GM12878 (cell line): ENCODE results near the gene ATP2A3. TPM values are rescaled to one million over a fixed set of nuclear protein-coding genes. Genes with fewer than 3 reads are reported as not detected.

Source experiments
- BCLAF1 ChIP-seq: fragments of 450-650 bp; IDR thresholded peaks from 2 replicates; pipeline ENCODE4 v1.6.1; 2017; ENCODE audit warnings: antibody characterized with exemption, mild to moderate bottlenecking, moderate library complexity
- CHD2 ChIP-seq: IDR thresholded peaks from 2 replicates; pipeline ENCODE4 v1.6.1; 2011; ENCODE audit warnings: low read depth, low read length, improper control_type of control experiment, borderline replicate concordance
- ELK1 ChIP-seq: IDR thresholded peaks from 2 replicates; pipeline ENCODE4 v1.6.1; 2012; ENCODE audit warnings: low read depth, low read length, improper control_type of control experiment
- HDGF ChIP-seq: fragments of 450-650 bp; IDR thresholded peaks from 2 replicates; pipeline ENCODE4 v1.6.1; 2016; ENCODE audit warnings: antibody characterized with exemption
- IKZF1 ChIP-seq: fragments of 450-650 bp; conservative IDR thresholded peaks from 2 replicates; pipeline ENCODE4 v1.6.1; 2017; ENCODE audit warnings: antibody characterized with exemption, mild to moderate bottlenecking
- JUNB ChIP-seq: IDR thresholded peaks from 2 replicates; pipeline ENCODE4 v1.6.1; 2016; ENCODE audit warnings: antibody characterized with exemption, mild to moderate bottlenecking
- KDM1A ChIP-seq: fragments of 200-600 bp; sonication (generic); IDR thresholded peaks from 2 replicates; pipeline ENCODE4 v1.6.1; 2016; ENCODE audit warnings: borderline replicate concordance
- KLF5 ChIP-seq: fragments of 450-650 bp; IDR thresholded peaks from 2 replicates; pipeline ENCODE4 v1.6.1; 2014; ENCODE audit warnings: mild to moderate bottlenecking; ENCODE audit not compliant: partially characterized antibody
- NR2C1 ChIP-seq: fragments of 450-650 bp; IDR thresholded peaks from 2 replicates; pipeline ENCODE4 v1.6.1; 2017; ENCODE audit warnings: antibody characterized with exemption, mild to moderate bottlenecking, moderate library complexity
- NR2C2 ChIP-seq: IDR thresholded peaks from 2 replicates; pipeline ENCODE4 v1.6.1; 2011; ENCODE audit warnings: borderline replicate concordance, low read depth; ENCODE audit not compliant: control insufficient read depth, insufficient read length
- RUNX3 ChIP-seq: IDR thresholded peaks from 2 replicates; pipeline ENCODE4 v1.6.1; 2012; ENCODE audit warnings: low read length, inconsistent platforms
- SP1 ChIP-seq: IDR thresholded peaks from one replicate; pipeline ENCODE4 v1.6.1; 2011; ENCODE audit warnings: low read depth, low read length
- SPI1 ChIP-seq: IDR thresholded peaks from 2 replicates; pipeline ENCODE4 v1.6.1; 2011; ENCODE audit warnings: low read depth, mild to moderate bottlenecking, low read length, moderate library complexity, borderline replicate concordance; ENCODE audit not compliant: insufficient read depth
- SREBF2 ChIP-seq: IDR thresholded peaks from 2 replicates; pipeline ENCODE4 v1.6.1; 2012; ENCODE audit warnings: mild to moderate bottlenecking, low read length
- ZBED1 ChIP-seq: IDR thresholded peaks from 2 replicates; pipeline ENCODE4 v1.6.1; 2016; ENCODE audit warnings: borderline replicate concordance
- ZNF592 ChIP-seq: fragments of 450-650 bp; IDR thresholded peaks from 2 replicates; pipeline ENCODE4 v1.6.1; 2017; ENCODE audit warnings: mild to moderate bottlenecking, moderate library complexity
- ZNF622 ChIP-seq: fragments of 450-650 bp; IDR thresholded peaks from 2 replicates; pipeline ENCODE4 v1.6.1; 2017; ENCODE audit warnings: mild to moderate bottlenecking, inconsistent platforms
- polyA plus RNA-seq, 11 experiments: library from polyadenylated mRNA; depleted of rRNA in 4 of 11; unstranded in 6 of 11; stranded (reverse) in 5 of 11; fragments of >200 nt; fragmentation: Nextera tagmentation in 4 of 11; fragmentation: Illumina TruSeq in 1 of 11; extraction: Ambion mirVana in 4 of 11; extraction: Trizol in 1 of 11; gene quantifications; 1 replicate in 1 of 11; 2 replicates in 10 of 11; pipeline versions ENCODE4 v1.2.1 to v1.2.3, GENCODE V29; 2011 to 2016; ENCODE audit warnings: inconsistent platforms in 2 of 11, missing spikeins in 2 of 11, low read depth in 1 of 11
- total RNA-seq, 4 experiments: library from RNA; depleted of rRNA in 3 of 4; stranded (reverse); fragments of >200 nt in 3 of 4; fragmentation: Illumina TruSeq in 1 of 4; extraction: Trizol in 1 of 4; gene quantifications; 2 replicates each; pipeline versions ENCODE4 v1.2.1 to v1.2.3, GENCODE V29; 2013 to 2021
- TF ChIP-seq, protein P1 (sequence below): IDR thresholded peaks from 2 replicates; pipeline ENCODE4 v1.6.1; 2011; ENCODE audit warnings: low read depth, mild to moderate bottlenecking, low read length, moderate library complexity, borderline replicate concordance; ENCODE audit errors: extremely low read depth
- TF ChIP-seq, protein P2 (sequence below): fragments of 450-650 bp; conservative IDR thresholded peaks from 2 replicates; pipeline ENCODE4 v1.6.1; 2017; ENCODE audit warnings: mild to moderate bottlenecking, moderate library complexity

Gene ATP2A3
- total and polyA plus RNA-seq, 10 of the 15 experiments (the other 5 are each of a cell fraction or from before 2014, with no cell fraction given): 1.0 to 99.2 (median 37.9) TPM

- TF ChIP-seq ELK1 (no peak), SP1 (peak; percentile 36), HDGF (no peak), BCLAF1 (no peak), NR2C2 (no peak), ZBED1 (no peak), ZNF622 (no peak), RUNX3 (no peak), NR2C1 (peak; percentile 24; the same call in 1 of the 2 replicates), ZNF592 (no peak), SREBF2 (no peak), IKZF1 (peak; percentile 100), KLF5 (no peak), CHD2 (no peak), SPI1 (no peak), KDM1A (no peak), JUNB (no peak)
- TF ChIP-seq, protein P1, sequence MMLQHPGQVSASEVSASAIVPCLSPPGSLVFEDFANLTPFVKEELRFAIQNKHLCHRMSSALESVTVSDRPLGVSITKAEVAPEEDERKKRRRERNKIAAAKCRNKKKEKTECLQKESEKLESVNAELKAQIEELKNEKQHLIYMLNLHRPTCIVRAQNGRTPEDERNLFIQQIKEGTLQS: no peak
- TF ChIP-seq, protein P2, sequence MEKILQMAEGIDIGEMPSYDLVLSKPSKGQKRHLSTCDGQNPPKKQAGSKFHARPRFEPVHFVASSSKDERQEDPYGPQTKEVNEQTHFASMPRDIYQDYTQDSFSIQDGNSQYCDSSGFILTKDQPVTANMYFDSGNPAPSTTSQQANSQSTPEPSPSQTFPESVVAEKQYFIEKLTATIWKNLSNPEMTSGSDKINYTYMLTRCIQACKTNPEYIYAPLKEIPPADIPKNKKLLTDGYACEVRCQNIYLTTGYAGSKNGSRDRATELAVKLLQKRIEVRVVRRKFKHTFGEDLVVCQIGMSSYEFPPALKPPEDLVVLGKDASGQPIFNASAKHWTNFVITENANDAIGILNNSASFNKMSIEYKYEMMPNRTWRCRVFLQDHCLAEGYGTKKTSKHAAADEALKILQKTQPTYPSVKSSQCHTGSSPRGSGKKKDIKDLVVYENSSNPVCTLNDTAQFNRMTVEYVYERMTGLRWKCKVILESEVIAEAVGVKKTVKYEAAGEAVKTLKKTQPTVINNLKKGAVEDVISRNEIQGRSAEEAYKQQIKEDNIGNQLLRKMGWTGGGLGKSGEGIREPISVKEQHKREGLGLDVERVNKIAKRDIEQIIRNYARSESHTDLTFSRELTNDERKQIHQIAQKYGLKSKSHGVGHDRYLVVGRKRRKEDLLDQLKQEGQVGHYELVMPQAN: peak; percentile 76
Observed at GRCh38 chr17:3964203-3965117, at the start of gene ATP2A3 (continued).
